ENCODE results near the gene PLXNA4.

DNA sequence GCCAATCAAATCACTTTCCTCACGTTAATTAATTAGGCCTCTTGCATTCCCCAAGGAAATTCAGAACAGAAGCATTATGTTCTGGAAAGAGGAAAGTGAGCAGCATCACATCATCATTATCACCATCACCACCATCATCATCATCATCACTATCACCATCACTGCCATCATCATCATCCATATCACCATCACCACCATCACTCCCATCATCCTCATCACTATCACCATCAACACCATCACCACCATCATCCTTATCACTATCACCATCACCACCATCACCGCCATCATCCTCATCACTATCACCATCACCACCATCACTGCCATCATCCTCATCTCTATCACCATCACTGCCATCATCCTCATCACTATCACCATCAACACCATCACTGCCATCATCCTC is 31.4 kb upstream of the PLXNA4 start:
- TF ChIP-seq, protein P1, sequence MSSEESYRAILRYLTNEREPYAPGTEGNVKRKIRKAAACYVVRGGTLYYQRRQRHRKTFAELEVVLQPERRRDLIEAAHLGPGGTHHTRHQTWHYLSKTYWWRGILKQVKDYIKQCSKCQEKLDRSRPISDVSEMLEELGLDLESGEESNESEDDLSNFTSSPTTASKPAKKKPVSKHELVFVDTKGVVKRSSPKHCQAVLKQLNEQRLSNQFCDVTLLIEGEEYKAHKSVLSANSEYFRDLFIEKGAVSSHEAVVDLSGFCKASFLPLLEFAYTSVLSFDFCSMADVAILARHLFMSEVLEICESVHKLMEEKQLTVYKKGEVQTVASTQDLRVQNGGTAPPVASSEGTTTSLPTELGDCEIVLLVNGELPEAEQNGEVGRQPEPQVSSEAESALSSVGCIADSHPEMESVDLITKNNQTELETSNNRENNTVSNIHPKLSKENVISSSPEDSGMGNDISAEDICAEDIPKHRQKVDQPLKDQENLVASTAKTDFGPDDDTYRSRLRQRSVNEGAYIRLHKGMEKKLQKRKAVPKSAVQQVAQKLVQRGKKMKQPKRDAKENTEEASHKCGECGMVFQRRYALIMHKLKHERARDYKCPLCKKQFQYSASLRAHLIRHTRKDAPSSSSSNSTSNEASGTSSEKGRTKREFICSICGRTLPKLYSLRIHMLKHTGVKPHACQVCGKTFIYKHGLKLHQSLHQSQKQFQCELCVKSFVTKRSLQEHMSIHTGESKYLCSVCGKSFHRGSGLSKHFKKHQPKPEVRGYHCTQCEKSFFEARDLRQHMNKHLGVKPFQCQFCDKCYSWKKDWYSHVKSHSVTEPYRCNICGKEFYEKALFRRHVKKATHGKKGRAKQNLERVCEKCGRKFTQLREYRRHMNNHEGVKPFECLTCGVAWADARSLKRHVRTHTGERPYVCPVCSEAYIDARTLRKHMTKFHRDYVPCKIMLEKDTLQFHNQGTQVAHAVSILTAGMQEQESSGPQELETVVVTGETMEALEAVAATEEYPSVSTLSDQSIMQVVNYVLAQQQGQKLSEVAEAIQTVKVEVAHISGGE (tag by site-specific recombination; conservative IDR thresholded peaks at IDR 0.05; ENCODE audit: low read depth) = no peak
- TF ChIP-seq, protein P2, sequence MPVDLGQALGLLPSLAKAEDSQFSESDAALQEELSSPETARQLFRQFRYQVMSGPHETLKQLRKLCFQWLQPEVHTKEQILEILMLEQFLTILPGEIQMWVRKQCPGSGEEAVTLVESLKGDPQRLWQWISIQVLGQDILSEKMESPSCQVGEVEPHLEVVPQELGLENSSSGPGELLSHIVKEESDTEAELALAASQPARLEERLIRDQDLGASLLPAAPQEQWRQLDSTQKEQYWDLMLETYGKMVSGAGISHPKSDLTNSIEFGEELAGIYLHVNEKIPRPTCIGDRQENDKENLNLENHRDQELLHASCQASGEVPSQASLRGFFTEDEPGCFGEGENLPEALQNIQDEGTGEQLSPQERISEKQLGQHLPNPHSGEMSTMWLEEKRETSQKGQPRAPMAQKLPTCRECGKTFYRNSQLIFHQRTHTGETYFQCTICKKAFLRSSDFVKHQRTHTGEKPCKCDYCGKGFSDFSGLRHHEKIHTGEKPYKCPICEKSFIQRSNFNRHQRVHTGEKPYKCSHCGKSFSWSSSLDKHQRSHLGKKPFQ (tag by site-specific recombination; IDR thresholded peaks at IDR 0.05) = no peak
- TF ChIP-seq ZNF514 (tag by site-specific recombination; IDR thresholded peaks at IDR 0.05) (no peak), ZNF114 (tag by site-specific recombination; IDR thresholded peaks at IDR 0.05) (no peak), KLF9 (tag by site-specific recombination; IDR thresholded peaks at IDR 0.05; ENCODE audit: low read depth) (no peak), FEZF1 (tag by site-specific recombination; IDR thresholded peaks at IDR 0.05) (no peak), ZNF776 (tag by site-specific recombination; IDR thresholded peaks at IDR 0.05; ENCODE audit: borderline replicate concordance) (no peak), ZNF138 (tag by site-specific recombination; IDR thresholded peaks at IDR 0.05; ENCODE audit: borderline replicate concordance) (no peak)
- TF ChIP-seq, protein P3, sequence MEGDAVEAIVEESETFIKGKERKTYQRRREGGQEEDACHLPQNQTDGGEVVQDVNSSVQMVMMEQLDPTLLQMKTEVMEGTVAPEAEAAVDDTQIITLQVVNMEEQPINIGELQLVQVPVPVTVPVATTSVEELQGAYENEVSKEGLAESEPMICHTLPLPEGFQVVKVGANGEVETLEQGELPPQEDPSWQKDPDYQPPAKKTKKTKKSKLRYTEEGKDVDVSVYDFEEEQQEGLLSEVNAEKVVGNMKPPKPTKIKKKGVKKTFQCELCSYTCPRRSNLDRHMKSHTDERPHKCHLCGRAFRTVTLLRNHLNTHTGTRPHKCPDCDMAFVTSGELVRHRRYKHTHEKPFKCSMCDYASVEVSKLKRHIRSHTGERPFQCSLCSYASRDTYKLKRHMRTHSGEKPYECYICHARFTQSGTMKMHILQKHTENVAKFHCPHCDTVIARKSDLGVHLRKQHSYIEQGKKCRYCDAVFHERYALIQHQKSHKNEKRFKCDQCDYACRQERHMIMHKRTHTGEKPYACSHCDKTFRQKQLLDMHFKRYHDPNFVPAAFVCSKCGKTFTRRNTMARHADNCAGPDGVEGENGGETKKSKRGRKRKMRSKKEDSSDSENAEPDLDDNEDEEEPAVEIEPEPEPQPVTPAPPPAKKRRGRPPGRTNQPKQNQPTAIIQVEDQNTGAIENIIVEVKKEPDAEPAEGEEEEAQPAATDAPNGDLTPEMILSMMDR (tag by site-specific recombination; IDR thresholded peaks at IDR 0.05) = no peak
- TF ChIP-seq, protein P4, sequence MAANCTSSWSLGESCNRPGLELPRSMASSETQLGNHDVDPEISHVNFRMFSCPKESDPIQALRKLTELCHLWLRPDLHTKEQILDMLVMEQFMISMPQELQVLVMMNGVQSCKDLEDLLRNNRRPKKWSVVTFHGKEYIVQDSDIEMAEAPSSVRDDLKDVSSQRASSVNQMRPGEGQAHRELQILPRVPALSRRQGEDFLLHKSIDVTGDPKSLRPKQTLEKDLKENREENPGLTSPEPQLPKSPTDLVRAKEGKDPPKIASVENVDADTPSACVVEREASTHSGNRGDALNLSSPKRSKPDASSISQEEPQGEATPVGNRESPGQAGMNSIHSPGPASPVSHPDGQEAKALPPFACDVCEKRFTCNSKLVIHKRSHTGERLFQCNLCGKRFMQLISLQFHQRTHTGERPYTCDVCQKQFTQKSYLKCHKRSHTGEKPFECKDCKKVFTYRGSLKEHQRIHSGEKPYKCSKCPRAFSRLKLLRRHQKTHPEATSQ (tag by site-specific recombination; IDR thresholded peaks at IDR 0.05) = no peak
- TF ChIP-seq, protein P5, sequence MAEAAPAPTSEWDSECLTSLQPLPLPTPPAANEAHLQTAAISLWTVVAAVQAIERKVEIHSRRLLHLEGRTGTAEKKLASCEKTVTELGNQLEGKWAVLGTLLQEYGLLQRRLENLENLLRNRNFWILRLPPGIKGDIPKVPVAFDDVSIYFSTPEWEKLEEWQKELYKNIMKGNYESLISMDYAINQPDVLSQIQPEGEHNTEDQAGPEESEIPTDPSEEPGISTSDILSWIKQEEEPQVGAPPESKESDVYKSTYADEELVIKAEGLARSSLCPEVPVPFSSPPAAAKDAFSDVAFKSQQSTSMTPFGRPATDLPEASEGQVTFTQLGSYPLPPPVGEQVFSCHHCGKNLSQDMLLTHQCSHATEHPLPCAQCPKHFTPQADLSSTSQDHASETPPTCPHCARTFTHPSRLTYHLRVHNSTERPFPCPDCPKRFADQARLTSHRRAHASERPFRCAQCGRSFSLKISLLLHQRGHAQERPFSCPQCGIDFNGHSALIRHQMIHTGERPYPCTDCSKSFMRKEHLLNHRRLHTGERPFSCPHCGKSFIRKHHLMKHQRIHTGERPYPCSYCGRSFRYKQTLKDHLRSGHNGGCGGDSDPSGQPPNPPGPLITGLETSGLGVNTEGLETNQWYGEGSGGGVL (tag by site-specific recombination; IDR thresholded peaks at IDR 0.05) = no peak

Measured in HEK293 (cell line).